ENCODE results near the gene SMIM33. TPM values are rescaled to one million over a fixed set of nuclear protein-coding genes. Genes with fewer than 3 reads are reported as not detected.

The SMIM33 gene
- total RNA-seq, 1 experiment from 2014 or later = not detected

- Histone ChIP-seq H3K4me1 (replicated peaks; ENCODE audit: insufficient read depth) (no peaks in the 10 kb centered on the region), H3K27ac (no peak overlapping the region), H3K79me2 (ENCODE audit: low read depth) (no peaks in the 10 kb centered on the region), H3K9me3 (ENCODE audit: insufficient read depth, low read depth) (no peaks in the 10 kb centered on the region), H3K27me3 (ENCODE audit: insufficient read depth, low read depth) (no peaks in the 10 kb centered on the region), H4K20me1 (ENCODE audit: insufficient read depth) (no peaks in the 10 kb centered on the region), H3K4me3 (no peak overlapping the region), H3K36me3 (ENCODE audit: low read depth) (no peaks in the 10 kb centered on the region; the same call in 1 of the 2 replicates), H3K9me2 (ENCODE audit: insufficient read depth) (no peaks in the 10 kb centered on the region), H2AFZ (no peak overlapping the region), H3K4me2 (no peak overlapping the region), H3F3A (ENCODE audit: insufficient read depth, low read depth) (0 out of 2 replicates have a peak, but pooled peaks cover 3% of the 10 kb centered on the region)
- CTCF ChIA-PET = interaction anchor here (0.6 kb wide), 1 partner anchor 107 kb away, joined by 3 read pairs; no protein-coding TSS in a partner anchor
- BruUV-seq (replicated peaks) = no TSS peak
- no peak for TF ChIP-seq CTCF (conservative IDR thresholded peaks at IDR 0.05)
- TF ChIP-seq EZH2 (IDR thresholded peaks at IDR 0.05; ENCODE audit: low read depth) = no peak
- POLR2A ChIA-PET (ENCODE audit: unreplicated experiment) = no interaction called here
- intact Hi-C loops (cut with micrococcal nuclease; ENCODE audit: unreplicated experiment) = no loop called here
- no peak for DNase-seq
Observed at GRCh38 chr5:139426203-139426885, 44.5 kb upstream of the SMIM33 start.

GRCh38 chr5:139430015-139430414 is 40.8 kb upstream of the SMIM33 start:
- no peak overlapping the region for H3K27ac ChIP-seq

GRCh38 chr5:139431706-139432105 is 39.1 kb upstream of the SMIM33 start:
- POLR2A ChIA-PET (ENCODE audit: unreplicated experiment) = no interaction called here

More at GRCh38 chr5:139430015-139430414, 40.8 kb upstream of the SMIM33 start:
- Histone ChIP-seq H2AFZ (no peak overlapping the region), H3K9me3 (ENCODE audit: insufficient read depth, low read depth) (no peaks in the 10 kb centered on the region), H4K20me1 (ENCODE audit: insufficient read depth) (no peaks in the 10 kb centered on the region), H3K4me3 (no peak overlapping the region), H3K79me2 (ENCODE audit: low read depth) (no peaks in the 10 kb centered on the region), H3K27me3 (ENCODE audit: insufficient read depth, low read depth) (no peaks in the 10 kb centered on the region), H3K4me2 (no peak overlapping the region), H3K4me1 (replicated peaks; ENCODE audit: insufficient read depth) (no peaks in the 10 kb centered on the region), H3K36me3 (ENCODE audit: low read depth) (no peaks in the 10 kb centered on the region; the same call in 1 of the 2 replicates), H3K9me2 (ENCODE audit: insufficient read depth) (no peaks in the 10 kb centered on the region), H3F3A (ENCODE audit: insufficient read depth, low read depth) (no peaks in the 10 kb centered on the region)
- intact Hi-C loops (cut with micrococcal nuclease; ENCODE audit: unreplicated experiment) = no loop called here
- CTCF ChIA-PET = interaction anchor here (1.2 to 1.3 kb wide), 2 partner anchors 83 to 87 kb away, joined by 3 read pairs; no protein-coding TSS in a partner anchor
- DNase-seq = no peak
- TF ChIP-seq CTCF (conservative IDR thresholded peaks at IDR 0.05) = no peak
- TF ChIP-seq EZH2 (IDR thresholded peaks at IDR 0.05; ENCODE audit: low read depth) = no peak
- BruUV-seq (replicated peaks) = no TSS peak
- POLR2A ChIA-PET (ENCODE audit: unreplicated experiment) = interaction anchor here (0.7 kb wide), 1 partner anchor 226 kb away, joined by 6 read pairs; no protein-coding TSS in a partner anchor

More at GRCh38 chr5:139431706-139432105, 39.1 kb upstream of the SMIM33 start:
- Histone ChIP-seq H3K36me3 (ENCODE audit: low read depth) (no peaks in the 10 kb centered on the region; the same call in 1 of the 2 replicates), H3K4me1 (replicated peaks; ENCODE audit: insufficient read depth) (no peaks in the 10 kb centered on the region), H3K27me3 (ENCODE audit: insufficient read depth, low read depth) (no peaks in the 10 kb centered on the region), H4K20me1 (ENCODE audit: insufficient read depth) (no peaks in the 10 kb centered on the region), H3K4me3 (no peak overlapping the region), H3F3A (ENCODE audit: insufficient read depth, low read depth) (no peaks in the 10 kb centered on the region), H2AFZ (no peak overlapping the region), H3K27ac (no peak overlapping the region), H3K9me2 (ENCODE audit: insufficient read depth) (no peaks in the 10 kb centered on the region), H3K79me2 (ENCODE audit: low read depth) (no peaks in the 10 kb centered on the region), H3K9me3 (ENCODE audit: insufficient read depth, low read depth) (no peaks in the 10 kb centered on the region), H3K4me2 (no peak overlapping the region)
- intact Hi-C loops (cut with micrococcal nuclease; ENCODE audit: unreplicated experiment) = no loop called here
- no TSS peak for BruUV-seq (replicated peaks)
- no peak for TF ChIP-seq EZH2 (IDR thresholded peaks at IDR 0.05; ENCODE audit: low read depth)
- TF ChIP-seq CTCF (conservative IDR thresholded peaks at IDR 0.05) = no peak
- DNase-seq = peak in 1 of 2 experiments; percentile 54
- CTCF ChIA-PET = no interaction called here
